ENCODE measurements around the gene SRI.

SRI gene

DNA sequence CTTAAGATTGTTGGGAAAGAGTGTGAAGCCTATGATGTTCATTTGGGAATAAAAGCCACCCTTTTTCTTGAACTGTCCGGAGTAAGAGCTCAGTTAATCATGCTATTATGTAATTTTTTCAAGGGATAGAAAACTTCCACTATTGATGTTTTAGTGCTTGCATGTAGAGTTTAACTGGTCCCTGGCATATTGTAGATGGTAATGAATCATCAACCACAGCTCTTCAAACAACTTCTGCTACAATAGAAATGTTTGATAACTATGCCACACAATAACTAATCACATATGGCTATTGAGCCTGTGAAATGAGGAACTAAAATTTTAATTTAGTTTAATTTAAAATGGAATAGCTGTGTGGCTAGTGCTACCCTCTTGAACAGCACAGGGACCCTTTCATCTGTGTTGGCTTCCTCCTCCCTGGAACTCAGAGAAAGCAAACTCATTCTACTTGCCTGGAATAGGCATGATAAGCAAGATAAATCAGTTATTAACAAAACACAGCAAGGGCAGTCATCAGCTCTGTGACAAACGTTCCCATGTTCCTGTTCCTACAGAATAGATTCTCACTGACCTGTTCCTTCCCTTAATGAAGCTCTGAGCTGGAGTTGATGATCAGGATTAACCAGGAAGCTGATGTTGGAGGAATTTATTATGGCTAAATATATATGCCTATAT, 4.9 kb upstream of the SRI start:
- no peak for DNase-seq (ENCODE audit: low read depth)

DNA sequence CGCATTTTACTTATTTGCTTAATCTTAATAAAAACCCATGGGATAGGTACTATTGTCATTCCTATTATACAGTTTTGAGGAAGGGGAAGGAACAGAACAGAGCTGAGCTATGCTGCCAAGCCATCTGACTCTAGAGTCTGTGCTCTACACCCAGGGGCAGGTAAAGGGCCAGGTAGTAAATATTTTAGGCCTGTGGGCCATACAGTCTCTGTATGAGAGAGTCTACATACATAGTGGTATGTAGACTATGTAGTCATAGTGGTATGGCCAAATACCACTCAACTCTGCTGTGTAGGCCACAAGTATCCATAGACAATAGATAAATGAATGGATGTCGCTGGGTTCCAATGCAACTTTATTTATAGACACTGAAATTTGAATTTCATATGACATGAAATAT, 3.4 kb upstream of the SRI start:
- DNase-seq (ENCODE audit: low read depth), result no peak

DNA sequence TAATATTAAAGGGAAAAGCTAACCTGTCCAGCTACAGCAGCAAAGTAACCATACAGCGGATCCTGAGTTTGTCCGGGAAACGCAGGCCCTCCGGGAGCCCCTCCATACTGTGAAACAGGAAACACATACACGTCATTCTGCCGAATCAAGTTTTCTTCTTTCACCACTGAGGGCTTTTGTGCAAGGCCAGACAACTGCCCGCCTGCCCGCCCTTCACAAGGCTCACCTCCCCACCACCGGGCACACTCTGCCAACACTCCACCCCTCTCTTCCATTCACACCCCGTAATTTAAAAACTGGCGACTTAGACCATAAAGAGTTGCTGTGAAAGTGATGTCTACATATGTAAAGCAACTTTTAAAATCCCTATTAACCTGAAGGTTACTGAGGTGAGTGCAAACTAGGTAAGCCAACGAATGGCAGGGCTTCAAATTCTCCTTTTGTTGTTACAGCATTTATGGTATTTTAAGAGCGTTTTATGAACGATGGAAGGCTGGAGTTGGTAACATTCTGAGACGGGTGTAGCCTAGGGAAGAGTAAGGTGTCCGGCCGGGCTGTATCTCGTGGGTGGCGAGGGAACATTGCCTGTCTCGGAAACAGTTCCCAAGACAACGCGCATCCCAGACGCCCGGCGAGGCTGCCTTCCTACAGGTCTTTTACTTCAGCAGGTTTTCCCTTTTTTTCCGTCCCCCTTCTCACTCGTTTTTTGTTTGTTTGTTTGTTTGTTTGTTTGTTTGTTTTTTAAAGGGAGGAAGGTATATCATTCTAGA, 817 bp downstream of the SRI start:
- DNase-seq (ENCODE audit: low read depth), result peak; percentile 17

DNA sequence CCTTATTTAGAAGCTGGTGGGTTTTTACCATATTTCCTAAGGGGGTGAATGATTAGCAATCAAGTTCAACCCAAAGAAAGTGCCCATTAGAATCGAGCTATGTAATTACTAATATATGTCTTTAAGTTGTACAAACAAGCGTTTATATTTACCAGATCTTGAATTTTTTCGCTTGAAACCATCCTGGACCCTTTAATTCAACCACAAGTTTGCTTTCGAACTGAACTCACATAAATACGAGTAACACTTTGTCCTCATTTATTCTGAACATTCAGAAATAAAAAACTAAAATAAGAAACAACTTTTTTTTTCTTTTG, 1.5 kb downstream of the SRI start:
- DNase-seq (ENCODE audit: low read depth), result no peak

DNA sequence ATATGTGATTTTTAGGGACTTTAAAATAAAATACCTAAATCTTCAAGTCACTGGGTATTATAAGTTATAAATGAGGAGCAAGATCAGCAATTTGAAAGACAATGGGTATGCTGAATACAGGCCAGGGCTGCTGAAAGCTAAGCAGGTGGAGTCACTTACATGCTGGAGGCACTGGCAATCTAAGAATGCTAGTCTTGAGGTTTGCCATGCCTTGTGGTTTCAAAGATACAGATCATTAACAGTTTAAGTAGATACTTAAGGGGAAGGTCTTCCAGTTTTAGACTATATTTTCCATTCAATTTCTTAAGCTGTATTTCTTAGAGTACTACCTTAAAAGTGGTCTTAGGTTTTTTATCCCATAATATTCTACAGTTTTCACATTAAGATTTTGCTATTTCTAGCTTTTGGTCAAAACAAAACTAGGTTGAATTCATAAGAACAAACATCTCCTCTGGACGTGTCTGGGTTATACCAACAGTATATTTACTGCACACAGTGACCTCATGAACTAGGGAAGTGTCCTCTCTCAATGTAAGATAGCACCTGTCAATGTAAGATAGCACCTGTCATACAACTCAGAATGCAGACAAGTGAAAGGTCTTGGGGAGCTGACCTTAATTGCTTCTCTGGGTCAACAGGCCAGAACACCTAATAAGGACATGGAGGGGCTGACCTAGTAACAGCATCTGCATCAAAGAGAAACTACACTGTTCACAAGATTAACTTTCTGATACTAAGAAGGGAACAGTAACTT, 2.0 kb downstream of the SRI start:
- DNase-seq (ENCODE audit: low read depth), result no peak

DNA sequence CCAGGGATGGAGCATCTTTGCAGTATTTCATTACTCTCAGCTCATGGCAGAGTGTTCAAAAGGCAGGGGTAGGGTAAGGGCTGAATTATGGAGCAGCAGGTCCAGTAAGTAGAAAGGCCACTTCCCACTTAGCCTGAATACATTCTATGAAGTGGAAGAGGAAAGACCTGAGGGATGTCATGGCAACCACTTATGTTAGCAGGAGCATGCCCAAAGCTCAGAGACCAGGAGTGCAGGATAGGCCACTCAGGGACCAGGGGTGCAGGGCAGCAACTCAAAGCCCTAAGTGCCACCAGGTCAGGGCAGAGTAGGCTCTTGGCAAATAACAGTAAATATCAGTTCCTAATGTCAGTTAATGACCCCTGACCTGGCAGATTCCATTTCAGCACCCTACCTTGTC, 3.6 kb downstream of the SRI start:
- no peak for DNase-seq (ENCODE audit: low read depth)

DNA sequence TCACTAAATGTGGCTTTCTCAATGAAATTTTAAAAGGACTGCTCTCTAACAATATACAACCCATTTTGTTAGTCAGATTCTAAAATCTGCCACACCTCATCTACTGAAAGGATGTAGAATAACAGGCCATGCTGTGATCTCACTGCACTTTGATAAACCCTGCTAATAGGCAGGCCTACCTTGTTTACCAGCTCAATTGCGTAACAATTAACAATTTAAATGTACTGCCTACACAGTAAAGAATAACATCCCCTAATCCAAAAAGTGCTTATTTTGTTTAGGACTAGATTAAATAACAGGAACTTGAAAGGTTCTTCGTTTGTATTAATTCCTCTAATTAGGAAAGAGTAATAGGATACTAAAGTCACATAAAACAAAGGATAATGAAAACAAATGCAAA, 4.5 kb downstream of the SRI start:
- no peak for DNase-seq (ENCODE audit: low read depth)

DNA sequence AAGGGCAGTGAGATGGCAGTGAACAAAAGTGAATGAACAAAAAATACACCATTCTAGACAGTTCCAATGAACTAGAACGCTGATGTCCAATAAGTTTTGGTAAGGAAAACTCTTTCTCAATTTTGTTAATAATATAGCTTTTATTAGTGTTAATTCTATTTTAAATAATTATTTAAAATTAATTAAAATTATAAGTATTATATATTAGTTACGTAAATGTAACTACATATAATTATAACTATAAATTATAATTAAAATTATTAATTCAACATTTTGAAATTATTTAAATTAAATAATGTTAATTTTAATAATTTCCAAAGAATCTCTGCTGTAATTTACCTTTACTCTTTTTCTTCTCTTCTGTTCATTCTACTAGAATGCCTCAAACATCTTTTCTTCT, 5.4 kb downstream of the SRI start:
- DNase-seq (ENCODE audit: low read depth), result no peak

DNA sequence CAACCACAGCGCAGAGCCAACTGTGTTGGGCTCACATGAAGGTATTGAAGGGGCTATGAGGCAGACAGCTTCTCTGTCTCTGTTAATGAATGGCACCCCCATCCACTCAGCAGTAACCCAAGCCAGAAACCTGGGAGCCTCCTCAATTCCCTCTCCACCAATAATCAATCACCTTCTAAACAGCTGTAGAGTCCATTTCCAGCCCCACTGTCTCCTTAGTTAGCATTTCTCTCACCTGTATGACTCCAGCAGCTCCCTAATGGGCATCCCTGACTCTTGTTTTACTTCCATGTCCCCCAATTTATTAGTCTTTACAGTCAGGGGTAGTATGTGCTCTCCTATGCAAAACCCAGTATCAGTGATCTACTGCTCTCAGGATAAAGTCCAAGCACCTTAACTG, 6.9 kb downstream of the SRI start:
- no peak for DNase-seq (ENCODE audit: low read depth)

DNA sequence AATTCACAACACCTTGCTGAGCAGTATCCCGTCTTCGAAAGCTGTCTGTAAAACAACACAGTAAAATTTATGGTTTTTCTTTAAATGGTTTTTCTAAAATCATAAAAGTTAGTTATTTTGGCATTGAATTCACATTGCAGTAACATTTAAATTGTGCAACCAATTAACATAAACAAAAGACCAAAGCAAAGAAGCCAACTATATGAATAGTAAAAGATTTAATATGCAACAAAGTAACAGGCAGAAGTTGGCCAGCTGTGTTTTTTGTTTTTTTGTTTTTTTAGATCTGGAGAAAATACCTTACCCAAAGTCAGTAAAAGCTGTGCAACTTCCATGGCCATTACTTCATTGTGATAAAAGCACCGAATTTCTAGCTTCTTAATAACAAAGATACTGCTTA, 11.3 kb downstream of the SRI start:
- no peak for DNase-seq (ENCODE audit: low read depth)

DNA sequence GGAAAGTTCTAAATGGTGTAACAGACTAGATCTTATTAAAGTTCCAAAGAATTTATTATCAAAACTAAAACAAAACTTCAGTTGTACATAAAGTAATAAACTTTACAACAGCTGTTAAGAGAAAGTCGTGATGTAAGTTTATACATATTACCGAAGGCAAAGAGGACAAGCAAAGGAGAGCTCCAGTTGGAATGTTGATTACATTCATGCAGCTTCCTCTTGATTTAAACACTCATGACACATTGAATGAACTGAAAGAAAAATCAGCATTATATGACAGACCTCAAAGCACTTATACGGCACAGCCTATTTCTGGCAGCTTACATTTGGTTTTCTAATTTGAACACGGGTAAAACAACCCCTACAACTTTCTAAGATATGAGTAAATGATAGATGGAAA, 13.6 kb downstream of the SRI start:
- no peak for DNase-seq (ENCODE audit: low read depth)

DNA sequence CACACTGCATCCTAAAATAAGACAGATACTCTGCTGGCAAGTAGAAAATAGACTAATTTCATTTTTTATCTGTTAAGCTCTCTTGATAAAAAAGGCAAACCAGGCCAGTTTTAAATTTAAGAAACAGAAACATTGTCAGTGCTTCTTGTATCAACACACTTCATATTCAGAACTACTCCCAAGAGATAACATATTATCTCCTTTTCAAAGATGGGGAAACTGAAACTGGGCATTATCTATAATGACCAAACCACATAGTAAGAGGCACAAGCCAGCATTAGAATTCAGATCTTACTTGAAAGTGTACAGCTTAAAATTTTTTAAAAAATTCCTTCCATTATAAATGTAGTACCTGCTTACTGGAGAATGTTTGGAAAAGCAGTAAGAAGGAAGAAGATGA, 14.7 kb downstream of the SRI start:
- no peak for DNase-seq (ENCODE audit: low read depth)

DNA sequence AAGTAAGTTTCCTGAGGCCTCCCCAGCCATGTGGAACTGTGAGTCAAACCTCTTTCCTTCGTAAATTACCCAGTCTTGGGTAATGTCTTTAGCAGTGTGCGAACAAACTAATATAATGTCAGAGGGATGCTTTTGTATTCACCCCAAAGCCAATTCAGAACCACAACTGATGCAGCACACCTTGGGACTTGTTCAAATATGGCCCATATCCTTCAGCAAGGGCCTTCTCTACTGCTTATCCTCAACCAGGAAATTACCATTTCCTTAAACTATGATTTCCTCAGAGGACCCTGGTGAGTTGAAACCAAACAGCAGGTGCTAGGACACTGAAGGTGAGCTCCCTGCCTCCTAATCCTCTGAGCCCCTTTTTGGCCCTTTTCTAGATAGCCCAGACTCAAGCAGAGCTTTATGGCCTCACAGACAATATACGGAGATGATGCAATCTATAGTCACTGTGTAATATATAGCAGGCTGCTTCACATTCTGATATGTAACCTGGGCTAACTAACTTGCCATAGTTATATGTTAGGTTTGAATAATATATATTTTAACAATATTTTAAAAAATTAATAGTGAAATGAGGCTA, 15.2 kb downstream of the SRI start:
- no peak for DNase-seq (ENCODE audit: low read depth)

DNA sequence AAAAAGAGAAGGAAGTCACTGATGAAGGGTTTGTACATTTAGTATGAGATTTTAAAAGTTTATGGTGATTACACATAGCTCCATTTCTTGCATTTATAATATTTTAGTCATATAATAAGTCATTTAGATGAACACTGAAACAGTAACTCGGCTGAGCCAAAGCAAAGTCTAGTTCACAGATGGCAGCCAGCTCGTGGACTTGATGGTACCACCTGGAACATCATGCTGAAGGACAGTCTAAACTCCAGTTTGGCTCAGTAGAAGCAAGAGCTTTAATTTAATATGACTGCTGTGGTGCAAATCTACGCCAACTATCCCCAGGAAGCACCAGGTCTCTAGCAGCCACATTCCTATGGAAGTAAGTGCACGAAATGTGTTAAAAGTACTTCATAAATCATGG, 16.4 kb downstream of the SRI start:
- no peak for DNase-seq (ENCODE audit: low read depth)

DNA sequence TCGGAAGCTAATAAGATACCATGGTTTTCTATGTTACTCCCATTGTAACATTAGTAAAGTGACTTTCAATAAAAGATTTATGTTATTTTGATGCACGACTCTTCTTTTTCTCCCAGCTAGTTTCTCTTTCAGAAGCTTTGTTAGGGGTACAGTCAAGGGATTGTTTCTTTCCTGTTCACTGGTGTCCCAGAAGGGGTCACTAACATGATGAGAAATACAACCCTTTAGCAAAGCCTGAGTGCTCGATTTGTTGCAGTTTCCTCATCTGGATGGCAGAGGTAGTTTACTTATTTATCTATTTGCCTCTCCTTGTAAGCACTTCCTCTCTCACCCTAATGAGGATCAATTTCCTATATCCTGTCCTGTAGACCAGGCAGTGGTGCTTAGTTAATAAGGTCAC, 17.0 kb downstream of the SRI start:
- DNase-seq (ENCODE audit: low read depth), result no peak

DNA sequence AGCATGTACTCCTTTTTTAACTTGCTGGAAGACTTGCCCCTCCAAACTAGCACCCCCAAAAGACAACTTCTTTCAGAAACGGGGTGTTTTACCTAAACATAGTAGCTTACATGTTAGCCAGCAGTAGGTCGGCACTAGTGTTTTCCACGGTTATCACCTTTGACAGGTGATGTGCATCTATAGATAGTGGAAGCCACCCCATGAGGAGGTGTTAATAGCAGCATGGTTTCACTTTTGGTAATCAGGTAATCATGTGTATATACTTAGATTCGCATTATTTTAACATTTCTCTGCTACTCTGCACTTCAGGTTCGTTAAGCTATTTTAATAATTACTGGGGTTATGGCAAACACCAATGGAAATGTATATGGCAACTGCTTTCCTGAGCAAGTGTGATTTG, 17.6 kb downstream of the SRI start:
- no peak for DNase-seq (ENCODE audit: low read depth)

DNA sequence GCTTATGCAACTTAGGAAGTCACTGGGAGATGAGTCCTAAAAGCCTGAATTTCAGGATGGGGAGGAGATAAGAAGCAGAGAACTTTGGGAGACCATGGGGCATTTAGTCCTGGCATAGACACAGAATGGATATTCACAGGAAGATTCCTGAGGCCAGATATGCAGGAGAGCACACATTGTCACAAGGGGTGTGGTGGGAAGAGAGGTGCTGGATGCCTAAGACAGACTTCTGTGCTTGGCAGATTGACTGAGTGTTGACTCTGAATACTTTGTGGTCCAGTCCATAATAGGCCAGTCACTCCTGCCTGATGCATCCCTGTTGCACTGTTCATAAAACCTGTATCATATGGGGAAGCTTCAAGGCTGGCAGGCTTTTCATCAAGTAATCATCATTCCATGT, 18.5 kb downstream of the SRI start:
- DNase-seq (ENCODE audit: low read depth), result no peak

DNA sequence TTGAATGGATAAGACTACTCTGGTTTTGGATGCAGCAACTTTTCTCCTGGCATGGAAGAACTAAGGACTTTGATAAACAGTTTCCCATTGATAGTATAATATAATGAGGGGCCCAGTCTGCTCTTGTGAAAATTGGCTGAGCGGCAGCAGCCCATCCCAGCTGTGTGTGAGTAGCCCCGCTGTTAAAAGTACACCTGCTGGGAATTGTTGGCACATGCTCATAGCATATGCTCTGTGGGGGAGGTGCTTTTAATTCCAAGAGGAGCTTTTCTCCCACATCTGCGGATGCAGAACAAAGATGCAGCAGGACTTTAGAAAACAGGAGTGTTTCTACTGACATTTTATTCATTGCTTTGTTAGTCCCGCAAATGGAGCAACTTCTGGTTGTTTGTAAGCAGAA, 19.0 kb downstream of the SRI start:
- DNase-seq (ENCODE audit: low read depth), result no peak

DNA sequence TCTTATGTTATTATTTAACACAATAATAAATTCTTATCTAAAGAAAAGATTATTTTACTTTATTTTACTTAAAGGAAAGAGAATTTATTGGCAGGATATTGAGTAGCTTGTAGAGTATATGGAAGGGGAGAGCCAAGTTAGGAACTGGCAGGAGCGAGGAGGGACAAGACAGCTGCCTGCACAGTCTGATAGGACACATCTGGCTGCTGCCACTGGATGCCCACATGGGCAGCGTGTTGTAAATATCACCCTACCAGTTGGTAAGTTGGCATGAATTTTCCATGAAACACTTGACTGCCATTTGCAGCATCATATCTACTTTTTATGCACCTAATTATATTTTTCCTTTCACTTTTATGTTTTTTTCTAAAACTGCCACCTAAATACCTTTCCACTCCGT, 19.6 kb downstream of the SRI start:
- DNase-seq (ENCODE audit: low read depth), result no peak

DNA sequence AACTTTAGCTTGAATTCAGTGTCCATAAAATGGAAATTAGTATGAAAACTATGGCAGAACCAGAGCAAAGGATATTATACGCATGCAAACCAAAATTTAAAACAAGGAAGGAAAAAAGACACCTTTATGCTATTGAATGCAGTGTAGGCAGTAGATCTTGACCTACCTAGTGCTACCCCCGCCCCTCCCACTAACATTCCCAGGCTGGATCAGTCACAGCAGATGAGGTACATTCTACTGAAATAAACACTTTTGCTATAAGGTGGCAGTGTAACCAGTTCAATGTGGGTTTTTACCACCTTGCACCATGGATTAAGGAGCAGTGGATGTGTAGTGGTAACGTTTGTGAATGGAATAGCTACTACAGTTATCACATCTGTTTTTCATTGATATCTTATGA, 27.9 kb downstream of the SRI start:
- DNase-seq (ENCODE audit: low read depth), result no peak

DNA sequence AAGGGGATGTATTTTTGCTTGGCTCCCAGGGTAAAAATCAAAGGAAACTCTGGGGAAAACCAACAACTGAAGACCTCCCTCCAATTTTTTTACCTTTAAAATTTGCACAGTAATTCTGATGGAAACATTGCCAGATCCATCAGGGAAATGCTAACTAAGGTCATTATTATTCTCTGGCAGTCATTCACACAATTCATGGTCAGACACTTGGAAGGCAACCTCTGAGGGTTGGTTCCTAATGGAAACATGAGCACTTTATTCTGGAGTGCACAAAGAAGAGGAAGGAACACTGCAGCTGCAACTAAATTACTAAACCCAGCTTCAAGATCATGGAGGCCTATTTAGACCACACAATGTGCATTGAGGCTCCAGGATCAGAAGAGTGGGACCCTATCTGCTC, 34.2 kb downstream of the SRI start:
- DNase-seq (ENCODE audit: low read depth), result no peak

DNA sequence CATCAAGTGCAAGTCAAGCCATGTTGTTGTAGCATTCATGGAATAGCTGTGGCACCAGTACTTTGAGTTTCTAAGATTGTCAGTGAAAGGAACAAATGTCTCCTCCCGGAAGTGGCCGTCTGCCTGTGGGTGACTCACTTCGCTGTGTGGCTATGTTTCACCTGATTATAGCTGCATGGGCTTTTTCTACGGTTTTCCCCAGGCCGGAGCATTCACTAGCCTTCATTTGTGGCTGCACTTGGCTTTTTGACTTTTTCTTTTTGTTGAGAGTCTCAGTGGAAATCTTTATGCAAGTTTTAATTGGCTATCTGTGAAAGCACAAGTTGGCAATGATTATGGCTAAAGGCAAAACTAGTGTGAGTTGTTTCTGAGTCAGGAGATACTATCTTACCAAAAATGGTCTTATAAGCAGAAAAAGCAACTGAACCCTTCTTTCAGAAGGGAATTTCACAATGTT, 35.0 kb downstream of the SRI start:
- DNase-seq (ENCODE audit: low read depth), result no peak

DNA sequence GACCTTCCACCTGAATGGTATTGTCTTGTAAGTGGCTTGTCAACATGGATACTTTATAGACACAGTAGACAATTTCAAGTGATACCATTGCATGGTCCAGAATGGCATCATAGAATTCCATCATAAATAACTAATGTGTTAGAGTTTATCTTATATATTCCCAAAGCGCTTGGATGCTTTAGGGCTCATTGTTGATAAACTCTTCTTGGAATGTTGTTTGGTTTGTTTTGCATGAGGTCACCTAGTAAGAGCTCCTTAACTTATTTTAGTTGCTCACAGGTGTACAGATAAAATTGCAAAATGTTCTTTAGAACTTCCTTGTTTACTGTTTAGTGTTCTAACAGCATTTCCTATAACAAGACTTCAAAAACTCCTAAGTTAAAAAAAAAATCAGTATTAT, 36.8 kb downstream of the SRI start:
- no peak for DNase-seq (ENCODE audit: low read depth)
